Thyroid gland (tissue), 4 donors: ENCODE results near the gene RAB6A.

ENCODE experiments used
- POLR2A ChIP-seq, 2 donors: fragments of 450-650 bp; IDR thresholded peaks; one replicate each; pipeline ENCODE4 v1.6.1; 2017; ENCODE audit warnings: antibody characterized with exemption in 2 of 2, mild to moderate bottlenecking in 2 of 2, moderate library complexity in 1 of 2
- TF ChIP-seq, protein P1 (sequence below), 6 experiments: fragments of 200-600 bp in 3 of 6; fragments of 450-650 bp in 3 of 6; sonication (generic) in 3 of 6; IDR thresholded peaks; one replicate each; pipeline ENCODE4 v1.5.1; 2016 to 2019; ENCODE audit warnings: antibody characterized with exemption in 6 of 6, mild to moderate bottlenecking in 2 of 6, inconsistent platforms in 1 of 6, moderate library complexity in 1 of 6

DNA sequence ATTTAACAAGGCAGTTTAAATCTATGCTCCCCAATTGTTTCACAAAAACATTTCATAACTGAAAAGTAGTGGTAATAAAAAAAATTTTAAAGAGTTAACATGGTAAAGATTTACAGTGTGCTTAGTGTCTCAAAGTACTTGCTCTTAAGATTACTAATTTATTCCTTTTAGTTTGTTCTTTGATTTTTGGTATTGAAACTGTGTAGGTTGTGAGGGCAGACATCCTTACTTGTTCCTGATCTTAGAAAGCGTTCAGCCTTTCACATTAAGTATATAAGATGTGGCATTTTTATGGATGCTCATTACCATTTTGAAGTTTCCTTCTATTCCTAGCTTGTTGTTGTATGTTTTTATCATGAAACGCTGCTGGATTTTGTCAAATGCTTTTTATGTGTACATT is 32.9 kb downstream of the RAB6A start:
- TF ChIP-seq, protein P1, sequence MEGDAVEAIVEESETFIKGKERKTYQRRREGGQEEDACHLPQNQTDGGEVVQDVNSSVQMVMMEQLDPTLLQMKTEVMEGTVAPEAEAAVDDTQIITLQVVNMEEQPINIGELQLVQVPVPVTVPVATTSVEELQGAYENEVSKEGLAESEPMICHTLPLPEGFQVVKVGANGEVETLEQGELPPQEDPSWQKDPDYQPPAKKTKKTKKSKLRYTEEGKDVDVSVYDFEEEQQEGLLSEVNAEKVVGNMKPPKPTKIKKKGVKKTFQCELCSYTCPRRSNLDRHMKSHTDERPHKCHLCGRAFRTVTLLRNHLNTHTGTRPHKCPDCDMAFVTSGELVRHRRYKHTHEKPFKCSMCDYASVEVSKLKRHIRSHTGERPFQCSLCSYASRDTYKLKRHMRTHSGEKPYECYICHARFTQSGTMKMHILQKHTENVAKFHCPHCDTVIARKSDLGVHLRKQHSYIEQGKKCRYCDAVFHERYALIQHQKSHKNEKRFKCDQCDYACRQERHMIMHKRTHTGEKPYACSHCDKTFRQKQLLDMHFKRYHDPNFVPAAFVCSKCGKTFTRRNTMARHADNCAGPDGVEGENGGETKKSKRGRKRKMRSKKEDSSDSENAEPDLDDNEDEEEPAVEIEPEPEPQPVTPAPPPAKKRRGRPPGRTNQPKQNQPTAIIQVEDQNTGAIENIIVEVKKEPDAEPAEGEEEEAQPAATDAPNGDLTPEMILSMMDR (IDR thresholded peaks at IDR 0.05) = no peak
- no peak for TF ChIP-seq POLR2A (IDR thresholded peaks at IDR 0.05)
